ENCODE results near the gene CCDC82. TPM values are rescaled to one million over a fixed set of nuclear protein-coding genes. Genes with fewer than 3 reads are reported as not detected.

The CCDC82 gene
- total RNA-seq, 1 donor from 2014 or later: 22.2 TPM

DNA sequence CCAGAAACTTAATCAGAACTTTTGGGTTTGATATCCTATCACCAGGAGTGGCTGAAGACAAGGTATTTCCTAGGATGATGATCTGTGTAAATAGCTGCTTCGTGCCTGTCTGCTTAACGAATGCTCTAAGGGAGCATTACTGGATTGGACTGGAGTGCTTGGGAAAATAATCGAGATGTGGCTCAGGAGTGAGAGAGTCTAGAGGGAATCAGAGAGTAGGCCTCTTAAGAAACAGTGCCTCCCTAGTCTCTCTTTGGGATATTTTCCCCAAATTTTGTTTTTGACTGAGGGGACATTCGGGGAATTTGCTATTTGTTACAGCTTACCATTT, 49.2 kb downstream of the CCDC82 start:
- Mint-ChIP-seq H3K4me3 (ENCODE audit: unreplicated experiment) (peak overlapping the region; percentile 98), H3K27me3 (ENCODE audit: unreplicated experiment) (no peaks in the 10 kb centered on the region), H3K27ac (ENCODE audit: unreplicated experiment) (peak overlapping the region; percentile 97), H3K9me3 (ENCODE audit: unreplicated experiment) (no peaks in the 10 kb centered on the region), H3K4me1 (ENCODE audit: unreplicated experiment) (peaks cover 58% of the 10 kb centered on the region), H3K36me3 (ENCODE audit: unreplicated experiment) (peaks cover 9% of the 10 kb centered on the region)
- TF ChIP-seq, protein P1, sequence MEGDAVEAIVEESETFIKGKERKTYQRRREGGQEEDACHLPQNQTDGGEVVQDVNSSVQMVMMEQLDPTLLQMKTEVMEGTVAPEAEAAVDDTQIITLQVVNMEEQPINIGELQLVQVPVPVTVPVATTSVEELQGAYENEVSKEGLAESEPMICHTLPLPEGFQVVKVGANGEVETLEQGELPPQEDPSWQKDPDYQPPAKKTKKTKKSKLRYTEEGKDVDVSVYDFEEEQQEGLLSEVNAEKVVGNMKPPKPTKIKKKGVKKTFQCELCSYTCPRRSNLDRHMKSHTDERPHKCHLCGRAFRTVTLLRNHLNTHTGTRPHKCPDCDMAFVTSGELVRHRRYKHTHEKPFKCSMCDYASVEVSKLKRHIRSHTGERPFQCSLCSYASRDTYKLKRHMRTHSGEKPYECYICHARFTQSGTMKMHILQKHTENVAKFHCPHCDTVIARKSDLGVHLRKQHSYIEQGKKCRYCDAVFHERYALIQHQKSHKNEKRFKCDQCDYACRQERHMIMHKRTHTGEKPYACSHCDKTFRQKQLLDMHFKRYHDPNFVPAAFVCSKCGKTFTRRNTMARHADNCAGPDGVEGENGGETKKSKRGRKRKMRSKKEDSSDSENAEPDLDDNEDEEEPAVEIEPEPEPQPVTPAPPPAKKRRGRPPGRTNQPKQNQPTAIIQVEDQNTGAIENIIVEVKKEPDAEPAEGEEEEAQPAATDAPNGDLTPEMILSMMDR (IDR thresholded peaks at IDR 0.05): no peak
- DNase-seq (ENCODE audit: extremely low spot score, unreplicated experiment): no peak

DNA sequence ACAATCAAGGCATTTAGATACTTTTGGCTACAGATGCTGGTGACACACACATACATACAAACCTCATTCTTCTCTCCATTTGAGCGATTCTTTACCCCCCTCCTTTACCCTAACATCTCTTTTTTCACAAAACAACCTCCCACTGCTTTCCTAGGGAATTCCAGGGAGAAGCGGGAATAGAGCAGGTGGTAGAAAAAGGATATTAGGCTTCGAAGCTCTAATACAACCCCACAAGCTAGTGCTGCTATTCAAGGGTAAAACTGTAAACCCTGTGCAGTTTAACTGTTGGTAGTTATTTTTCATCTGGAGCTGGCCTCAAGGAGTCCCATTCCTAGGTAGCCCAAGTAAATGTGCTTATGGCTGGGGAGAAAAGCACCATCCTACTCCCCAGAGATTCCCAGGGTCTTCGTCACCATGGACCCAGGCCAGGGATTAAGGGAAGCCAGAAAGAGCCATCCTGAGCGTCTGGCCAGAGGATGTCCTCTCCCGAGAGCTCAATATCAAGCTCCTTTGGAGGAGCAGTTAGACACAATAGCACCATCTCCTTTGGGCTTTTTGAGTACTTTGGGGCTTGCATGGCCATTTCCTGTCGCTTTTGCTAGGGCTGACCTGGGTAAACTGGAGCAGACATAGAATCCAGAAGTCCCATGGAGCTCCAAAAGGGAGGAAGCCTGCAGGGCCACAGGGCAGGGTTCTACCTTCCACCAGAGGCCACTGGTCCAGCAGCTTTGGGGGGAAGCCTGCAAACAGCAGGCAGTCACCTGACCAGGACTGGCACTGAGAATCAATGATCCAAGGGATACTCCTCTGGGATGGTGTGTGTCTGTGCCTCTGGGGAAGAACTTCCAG, 49.8 kb downstream of the CCDC82 start:
- Mint-ChIP-seq H3K9me3 (ENCODE audit: unreplicated experiment) (no peaks in the 10 kb centered on the region), H3K36me3 (ENCODE audit: unreplicated experiment) (peaks cover 11% of the 10 kb centered on the region), H3K27me3 (ENCODE audit: unreplicated experiment) (no peaks in the 10 kb centered on the region), H3K4me1 (ENCODE audit: unreplicated experiment) (peaks cover 61% of the 10 kb centered on the region), H3K4me3 (ENCODE audit: unreplicated experiment) (peak overlapping the region; percentile 98), H3K27ac (ENCODE audit: unreplicated experiment) (peak overlapping the region; percentile 97)
- DNase-seq (ENCODE audit: extremely low spot score, unreplicated experiment): no peak
- TF ChIP-seq, protein P1 (IDR thresholded peaks at IDR 0.05): no peak

DNA sequence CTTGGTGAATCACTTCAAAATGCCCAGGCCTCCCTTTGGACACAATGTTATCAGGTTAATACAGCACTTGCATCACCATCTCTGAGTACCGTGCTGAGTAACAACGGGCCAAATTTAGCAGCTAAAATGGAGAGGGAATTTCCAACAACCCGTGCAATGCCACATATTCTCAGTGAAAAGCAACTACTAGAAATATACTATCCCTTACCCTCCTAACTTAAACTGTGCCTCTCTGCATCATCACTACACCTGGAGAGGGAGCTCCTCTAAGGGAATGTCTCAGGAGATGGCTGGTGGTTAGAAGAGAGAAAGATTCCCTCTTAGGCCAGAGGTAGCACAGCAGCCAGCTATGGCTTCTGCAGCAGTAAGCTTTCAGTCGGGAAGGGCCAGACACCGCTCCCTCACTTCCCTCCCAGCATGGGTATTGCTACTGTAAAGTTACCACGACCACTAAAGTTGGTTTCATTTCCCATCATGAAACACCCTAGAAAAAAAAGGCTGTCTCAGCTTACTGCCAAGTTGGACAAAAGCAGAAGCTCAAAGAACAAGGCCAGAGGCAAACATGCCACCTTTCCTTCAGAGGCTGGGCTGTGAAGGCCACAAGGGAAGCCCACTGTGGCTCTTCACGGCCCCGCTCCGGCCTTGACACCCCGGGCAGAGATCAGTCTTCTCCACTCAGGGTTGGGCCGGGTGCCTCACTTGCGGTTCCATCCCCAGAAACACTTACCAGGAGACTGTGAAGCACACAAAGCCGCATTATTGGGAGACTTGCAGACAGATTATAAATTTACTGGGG, 50.6 kb downstream of the CCDC82 start:
- peak overlapping the region; percentile 98 for H3K4me3 Mint-ChIP-seq (ENCODE audit: unreplicated experiment)
- H3K36me3 Mint-ChIP-seq (ENCODE audit: unreplicated experiment): peaks cover 17% of the 10 kb centered on the region
- no peaks in the 10 kb centered on the region for H3K27me3 Mint-ChIP-seq (ENCODE audit: unreplicated experiment)
- H3K27ac Mint-ChIP-seq (ENCODE audit: unreplicated experiment): peak overlapping the region; percentile 97
- TF ChIP-seq, protein P1 (IDR thresholded peaks at IDR 0.05): no peak
- H3K9me3 Mint-ChIP-seq (ENCODE audit: unreplicated experiment): no peaks in the 10 kb centered on the region
- DNase-seq (ENCODE audit: extremely low spot score, unreplicated experiment): no peak
- H3K4me1 Mint-ChIP-seq (ENCODE audit: unreplicated experiment): peaks cover 68% of the 10 kb centered on the region

DNA sequence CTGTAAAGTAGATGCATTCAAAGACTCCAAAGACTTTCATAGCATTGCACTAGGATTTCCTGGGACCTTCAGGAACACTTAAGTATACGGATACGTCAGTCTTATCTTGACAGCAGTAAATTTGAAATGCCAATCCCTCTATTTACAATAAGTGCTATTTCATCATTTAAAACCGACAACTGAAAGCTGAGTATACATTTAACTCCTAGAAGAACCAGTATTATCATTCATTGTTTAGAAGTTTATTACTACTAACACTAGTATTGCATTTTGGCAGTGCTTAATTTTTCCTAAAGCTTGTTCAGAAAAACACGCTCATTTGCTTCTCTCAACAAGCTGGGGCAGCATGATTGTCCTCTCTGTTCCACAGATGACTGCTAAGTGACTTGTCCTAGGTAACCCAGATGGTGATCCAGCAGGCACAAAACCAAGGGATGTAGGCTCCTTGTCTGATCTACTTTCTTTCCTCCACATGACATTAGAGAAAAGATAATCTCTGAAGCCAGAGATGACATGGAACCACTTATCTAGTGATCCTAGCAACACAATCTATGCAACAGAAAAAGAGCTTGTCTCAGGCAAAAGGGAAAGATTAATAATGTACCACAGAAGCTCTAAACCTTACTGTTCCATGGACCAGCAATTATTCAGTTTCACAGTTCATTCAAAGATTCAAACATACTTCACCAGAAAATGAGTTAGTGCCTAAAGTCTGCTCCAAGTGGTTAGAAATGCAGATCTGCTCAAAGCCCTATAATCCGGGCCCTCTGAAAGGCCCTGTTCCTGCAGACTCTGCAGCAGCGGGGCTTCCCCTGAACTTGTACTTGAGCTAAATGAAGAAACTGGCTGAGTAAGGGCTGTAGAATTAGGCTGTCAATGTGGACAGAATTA, 51.9 kb downstream of the CCDC82 start:
- Mint-ChIP-seq H3K27me3 (ENCODE audit: unreplicated experiment) (no peaks in the 10 kb centered on the region), H3K9me3 (ENCODE audit: unreplicated experiment) (no peaks in the 10 kb centered on the region), H3K4me3 (ENCODE audit: unreplicated experiment) (peak overlapping the region; percentile 98), H3K4me1 (ENCODE audit: unreplicated experiment) (peaks cover 74% of the 10 kb centered on the region), H3K27ac (ENCODE audit: unreplicated experiment) (peak overlapping the region; percentile 97), H3K36me3 (ENCODE audit: unreplicated experiment) (peaks cover 17% of the 10 kb centered on the region)
- DNase-seq (ENCODE audit: extremely low spot score, unreplicated experiment): no peak
- TF ChIP-seq, protein P1 (IDR thresholded peaks at IDR 0.05): no peak

All from osteocyte (in vitro differentiated cells).